ENCODE results near the gene REG4. TPM values are rescaled to one million over a fixed set of nuclear protein-coding genes. Genes with fewer than 3 reads are reported as not detected.

The REG4 gene
- total RNA-seq, 1 donor from 2014 or later = 0.16 TPM

DNA sequence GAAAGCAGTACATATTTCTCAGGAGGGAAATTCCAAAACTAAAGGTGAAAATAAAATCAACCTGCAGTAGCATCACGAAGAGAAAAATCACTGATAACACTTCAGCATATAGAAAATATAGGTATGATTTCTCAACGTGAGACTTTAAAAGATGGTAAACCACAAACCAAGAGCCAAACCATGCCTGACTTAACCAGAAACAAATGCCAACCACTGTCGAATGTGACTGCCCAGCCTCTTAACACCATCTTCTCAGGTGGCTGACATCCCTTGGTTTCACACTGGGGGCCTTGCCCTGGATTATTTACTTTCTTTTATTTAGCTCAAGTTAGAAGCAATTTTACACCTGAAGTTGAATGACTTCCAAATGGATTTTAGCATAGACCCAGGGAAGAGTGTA lies 52.7 kb downstream of the REG4 start:
- H3K9me3 Mint-ChIP-seq = no peaks in the 10 kb centered on the region
- H3K27ac Mint-ChIP-seq = no peak overlapping the region
- DNase-seq (ENCODE audit: low spot score in 2 of 2, unreplicated experiment in 2 of 2) = no peak
- H3K4me1 Mint-ChIP-seq = no peaks in the 10 kb centered on the region
- no peak overlapping the region for H3K4me3 Mint-ChIP-seq
- peaks cover 10% of the 10 kb centered on the region for H3K27me3 Mint-ChIP-seq (ENCODE audit: low read depth)
- H3K36me3 Mint-ChIP-seq = no peaks in the 10 kb centered on the region
- no peak for TF ChIP-seq CTCF (IDR thresholded peaks at IDR 0.05; ENCODE audit: unreplicated experiment)

- no peaks in the 10 kb centered on the region for H3K36me3 Mint-ChIP-seq
- H3K4me1 Mint-ChIP-seq = peaks cover 12% of the 10 kb centered on the region
- TF ChIP-seq CTCF (IDR thresholded peaks at IDR 0.05; ENCODE audit: unreplicated experiment) = no peak
- H3K27me3 Mint-ChIP-seq (ENCODE audit: low read depth) = peaks cover 29% of the 10 kb centered on the region
- no peak for DNase-seq (ENCODE audit: low spot score in 2 of 2, unreplicated experiment in 2 of 2)
- no peak overlapping the region for H3K27ac Mint-ChIP-seq
- H3K4me3 Mint-ChIP-seq = no peak overlapping the region
- no peaks in the 10 kb centered on the region for H3K9me3 Mint-ChIP-seq
These were observed 58.7 kb downstream of the REG4 start for GRCh38 chr1:119752592-119752991.

- Mint-ChIP-seq H3K27ac (no peak overlapping the region), H3K4me3 (no peak overlapping the region), H3K9me3 (no peaks in the 10 kb centered on the region), H3K4me1 (peaks cover 16% of the 10 kb centered on the region), H3K27me3 (ENCODE audit: low read depth) (peaks cover 20% of the 10 kb centered on the region), H3K36me3 (peaks cover 10% of the 10 kb centered on the region)
- no peak for DNase-seq (ENCODE audit: low spot score in 2 of 2, unreplicated experiment in 2 of 2)
- no peak for TF ChIP-seq CTCF (IDR thresholded peaks at IDR 0.05; ENCODE audit: unreplicated experiment)
These were observed 63.2 kb downstream of the REG4 start for GRCh38 chr1:119748040-119748439.

DNA sequence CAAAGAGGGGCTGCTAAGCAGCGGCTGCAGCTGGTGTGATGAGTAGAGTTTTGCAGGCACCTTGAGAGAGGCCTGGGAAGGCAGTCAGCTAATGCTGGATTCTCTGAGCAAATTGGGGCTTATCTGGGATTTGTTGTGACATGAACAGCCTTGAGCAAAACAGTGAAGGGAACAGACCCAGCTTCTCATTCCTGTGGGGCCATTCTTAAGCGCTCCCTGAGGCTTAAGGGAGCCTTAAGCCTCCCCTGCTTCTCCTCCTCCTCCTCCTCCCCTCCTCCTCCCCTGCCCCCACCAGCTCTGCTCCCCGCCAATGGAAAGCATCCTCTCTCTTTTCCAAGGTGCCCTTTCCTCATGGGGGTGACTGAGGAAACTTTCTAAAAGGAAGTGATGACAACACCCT lies 63.8 kb downstream of the REG4 start:
- Mint-ChIP-seq H3K27ac (peak overlapping the region; percentile 45), H3K4me3 (no peak overlapping the region), H3K4me1 (peaks cover 16% of the 10 kb centered on the region), H3K27me3 (ENCODE audit: low read depth) (peaks cover 19% of the 10 kb centered on the region), H3K9me3 (no peaks in the 10 kb centered on the region), H3K36me3 (peaks cover 12% of the 10 kb centered on the region)
- no peak for DNase-seq (ENCODE audit: low spot score in 2 of 2, unreplicated experiment in 2 of 2)
- no peak for TF ChIP-seq CTCF (IDR thresholded peaks at IDR 0.05; ENCODE audit: unreplicated experiment)

DNA sequence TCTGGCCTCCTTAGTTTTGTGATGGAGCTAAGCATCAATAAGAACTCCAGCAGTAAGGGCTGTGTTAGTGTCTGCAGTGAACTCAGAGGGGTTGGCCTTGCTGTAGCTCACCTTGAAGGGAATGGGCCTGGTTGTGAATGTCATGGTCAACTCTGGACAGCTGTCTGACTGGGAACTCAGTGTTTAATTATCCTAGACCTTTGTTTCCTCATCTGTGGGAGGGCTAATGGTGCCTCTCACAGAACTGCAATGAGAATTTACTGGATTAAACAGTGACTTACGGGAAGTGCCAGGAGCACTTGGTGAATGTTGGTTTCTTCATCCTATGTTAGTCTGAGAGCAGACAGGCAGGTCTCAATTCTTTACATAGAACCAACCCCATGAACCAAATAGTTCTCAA lies 66.2 kb downstream of the REG4 start:
- no peaks in the 10 kb centered on the region for H3K9me3 Mint-ChIP-seq

More for the DNA sequence above, 66.2 kb downstream of the REG4 start:
- Mint-ChIP-seq H3K4me3 (no peak overlapping the region), H3K27ac (no peak overlapping the region), H3K36me3 (peaks cover 19% of the 10 kb centered on the region), H3K27me3 (ENCODE audit: low read depth) (peaks cover 8% of the 10 kb centered on the region), H3K4me1 (peaks cover 12% of the 10 kb centered on the region)
- DNase-seq (ENCODE audit: low spot score in 2 of 2, unreplicated experiment in 2 of 2) = no peak
- no peak for TF ChIP-seq CTCF (IDR thresholded peaks at IDR 0.05; ENCODE audit: unreplicated experiment)

Data from mesothelial cell of epicardium (in vitro differentiated cells).